SK-N-SH treated with all-trans-retinoic acid at 6 μM for 48 hours (cell line): ENCODE results near the gene CMIP.

Experiments used
- ATAC-seq: fragments of 200-7000 bp; cut with Tn5 transposase; 3 replicates; pipeline ENCODE4 v1.9.1; 2020; ENCODE audit warnings: mild to moderate bottlenecking, moderate library complexity
- ARNTL ChIP-seq: fragments of 450-650 bp; formaldehyde crosslinking; IDR thresholded peaks from 2 replicates; pipeline ENCODE4 v1.5.0; 2020; ENCODE audit warnings: low read depth, mild to moderate bottlenecking, moderate library complexity, borderline replicate concordance
- BACH2 ChIP-seq: fragments of 250-450 bp; sonication (Bioruptor Pico); IDR thresholded peaks from 2 replicates; pipeline ENCODE4 v1.9.0; 2021; ENCODE audit warnings: mild to moderate bottlenecking, borderline replicate concordance
- CREB5 ChIP-seq: fragments of 250-450 bp; sonication (Bioruptor Pico); IDR thresholded peaks from 2 replicates; pipeline ENCODE4 v1.5.1; 2020; ENCODE audit warnings: low read depth, mild to moderate bottlenecking, moderate library complexity
- CSDC2 ChIP-seq: fragments of 250-450 bp; sonication (Bioruptor Pico); IDR thresholded peaks from 2 replicates; pipeline ENCODE4 v1.5.0; 2020; ENCODE audit warnings: mild to moderate bottlenecking, moderate library complexity
- CSRNP3 ChIP-seq: fragments of 250-450 bp; sonication (Bioruptor Pico); IDR thresholded peaks from 2 replicates; pipeline ENCODE4 v1.5.1; 2021; ENCODE audit warnings: mild to moderate bottlenecking, moderate library complexity
- ESRRG ChIP-seq: fragments of 250-450 bp; sonication (Bioruptor Pico); IDR thresholded peaks from 2 replicates; pipeline ENCODE4 v1.6.1; 2021; ENCODE audit warnings: mild to moderate bottlenecking
- GLIS3 ChIP-seq: fragments of 250-450 bp; sonication (Bioruptor Pico); IDR thresholded peaks from 2 replicates; pipeline ENCODE4 v1.5.0; 2020; ENCODE audit warnings: mild to moderate bottlenecking, moderate library complexity
- ISL1 ChIP-seq: fragments of 250-450 bp; sonication (Bioruptor Pico); IDR thresholded peaks from 2 replicates; pipeline ENCODE4 v2.1.2; 2022; ENCODE audit warnings: mild to moderate bottlenecking, moderate library complexity
- OSR1 ChIP-seq: fragments of 250-450 bp; sonication (Bioruptor Pico); IDR thresholded peaks from 2 replicates; pipeline ENCODE4 v1.8.0; 2022; ENCODE audit warnings: moderate library complexity, mild to moderate bottlenecking, inconsistent platforms
- PATZ1 ChIP-seq: fragments of 250-450 bp; sonication (Bioruptor Pico); IDR thresholded peaks from 2 replicates; pipeline ENCODE4 v1.8.0; 2020; ENCODE audit warnings: mild to moderate bottlenecking, moderate library complexity, borderline replicate concordance
- POU6F1 ChIP-seq: fragments of 250-450 bp; sonication (Bioruptor Pico); IDR thresholded peaks from 2 replicates; pipeline ENCODE4 v1.8.0; 2021; ENCODE audit warnings: low read depth, mild to moderate bottlenecking, moderate library complexity, borderline replicate concordance
- RARB ChIP-seq: fragments of 250-450 bp; sonication (Bioruptor Pico); IDR thresholded peaks from 2 replicates; pipeline ENCODE4 v1.8.0; 2021; ENCODE audit warnings: mild to moderate bottlenecking, moderate library complexity
- TCF4 ChIP-seq: fragments of 250-450 bp; sonication (Bioruptor Pico); IDR thresholded peaks from 2 replicates; pipeline ENCODE4 v1.8.0; 2021; ENCODE audit warnings: mild to moderate bottlenecking, moderate library complexity, borderline replicate concordance
- TOX ChIP-seq: fragments of 250-450 bp; sonication (Bioruptor Pico); IDR thresholded peaks from 2 replicates; pipeline ENCODE4 v1.8.0; 2021; ENCODE audit warnings: mild to moderate bottlenecking, moderate library complexity, borderline replicate concordance
- TSHZ2 ChIP-seq: fragments of 250-450 bp; sonication (Bioruptor Pico); IDR thresholded peaks from 2 replicates; pipeline ENCODE4 v1.5.0; 2020; ENCODE audit warnings: mild to moderate bottlenecking, moderate library complexity
- ZC3H10 ChIP-seq: fragments of 250-450 bp; sonication (Bioruptor Pico); IDR thresholded peaks from 2 replicates; pipeline ENCODE4 v1.5.1; 2021; ENCODE audit warnings: mild to moderate bottlenecking, moderate library complexity
- ZFP3 ChIP-seq: fragments of 250-450 bp; sonication (Bioruptor Pico); IDR thresholded peaks from 2 replicates; pipeline ENCODE4 v1.5.0; 2020; ENCODE audit warnings: mild to moderate bottlenecking, moderate library complexity
- ZFP30 ChIP-seq: fragments of 450-650 bp; formaldehyde crosslinking; IDR thresholded peaks from 2 replicates; pipeline ENCODE4 v1.5.0; 2022; ENCODE audit warnings: mild to moderate bottlenecking, moderate library complexity
- ZNF565 ChIP-seq: fragments of 450-650 bp; formaldehyde crosslinking; conservative IDR thresholded peaks from 2 replicates; pipeline ENCODE4 v1.5.0; 2020; ENCODE audit warnings: low read depth, mild to moderate bottlenecking, moderate library complexity
- ZNF70 ChIP-seq: fragments of 450-650 bp; formaldehyde crosslinking; IDR thresholded peaks from 2 replicates; pipeline ENCODE4 v1.5.0; 2020; ENCODE audit warnings: mild to moderate bottlenecking, moderate library complexity
- ZNF8 ChIP-seq: fragments of 450-650 bp; formaldehyde crosslinking; IDR thresholded peaks from 2 replicates; pipeline ENCODE4 v1.5.0; 2020; ENCODE audit warnings: mild to moderate bottlenecking, moderate library complexity

Gene CMIP

GRCh38 chr16:81630635-81631031 lies 186.0 kb downstream of the CMIP start:
- ATAC-seq: no peak
- TF ChIP-seq CREB5 (no peak), ISL1 (no peak), ZC3H10 (CRISPR knock-in tag) (no peak), CSDC2 (no peak), TCF4 (no peak), PATZ1 (CRISPR knock-in tag) (no peak), OSR1 (CRISPR knock-in tag) (no peak), TSHZ2 (CRISPR knock-in tag) (no peak), BACH2 (CRISPR knock-in tag) (no peak), POU6F1 (CRISPR knock-in tag) (no peak), CSRNP3 (CRISPR knock-in tag) (no peak), TOX (CRISPR knock-in tag) (no peak), RARB (CRISPR knock-in tag) (no peak), ZNF8 (CRISPR knock-in tag) (no peak), ZFP30 (no peak), ZNF565 (no peak), ZFP3 (CRISPR knock-in tag) (no peak), ESRRG (no peak)

- TF ChIP-seq BACH2 (CRISPR knock-in tag): no peak
- no peak for TF ChIP-seq ARNTL
- TF ChIP-seq TOX (CRISPR knock-in tag): no peak
- TF ChIP-seq TSHZ2 (CRISPR knock-in tag): no peak
- TF ChIP-seq ZNF70 (CRISPR knock-in tag): no peak
- TF ChIP-seq ZNF8 (CRISPR knock-in tag): no peak
- TF ChIP-seq ESRRG: no peak
- TF ChIP-seq CSDC2: no peak
- no peak for TF ChIP-seq ISL1
- TF ChIP-seq GLIS3: no peak
- ATAC-seq: peak; percentile 62; the same call in 2 of the 3 replicates
Observed at GRCh38 chr16:81632392-81633146, 188.0 kb downstream of the CMIP start.
